Activated CD8-positive, alpha-beta memory T cell treated with anti-CD3 and anti-CD28 coated beads for 1 hour (primary cell): Measurements from ENCODE around the gene EEFSEC.

Experiments
- DNase-seq, 2 donors: peaks; one replicate each; pipeline ENCODE4 v3.0.0-alpha.2; 2020; ENCODE audit warnings: low read depth in 1 of 2; ENCODE audit errors: extremely low read depth in 1 of 2

EEFSEC gene

DNA sequence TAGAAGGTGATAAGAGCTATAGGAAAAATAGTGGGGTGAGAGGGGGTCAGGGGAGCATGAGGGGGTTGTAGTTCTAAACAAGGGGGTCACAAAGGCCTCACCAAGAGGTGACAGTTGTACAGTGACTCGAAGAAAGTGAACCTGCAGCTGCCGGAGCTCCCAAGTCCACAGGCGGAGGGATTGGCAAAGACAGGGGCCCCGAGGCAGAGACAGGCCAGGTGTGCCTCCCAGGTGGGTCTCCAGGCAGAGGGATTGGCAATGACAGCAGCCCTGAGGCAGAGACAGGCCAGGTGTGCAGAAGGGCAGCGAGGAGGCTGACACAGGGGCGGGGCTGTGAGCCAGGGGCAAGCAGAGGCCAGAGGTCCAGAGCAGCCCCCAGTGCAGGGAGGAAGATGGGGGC, 249.7 kb downstream of the EEFSEC start:
- DNase-seq, result no peak

DNA sequence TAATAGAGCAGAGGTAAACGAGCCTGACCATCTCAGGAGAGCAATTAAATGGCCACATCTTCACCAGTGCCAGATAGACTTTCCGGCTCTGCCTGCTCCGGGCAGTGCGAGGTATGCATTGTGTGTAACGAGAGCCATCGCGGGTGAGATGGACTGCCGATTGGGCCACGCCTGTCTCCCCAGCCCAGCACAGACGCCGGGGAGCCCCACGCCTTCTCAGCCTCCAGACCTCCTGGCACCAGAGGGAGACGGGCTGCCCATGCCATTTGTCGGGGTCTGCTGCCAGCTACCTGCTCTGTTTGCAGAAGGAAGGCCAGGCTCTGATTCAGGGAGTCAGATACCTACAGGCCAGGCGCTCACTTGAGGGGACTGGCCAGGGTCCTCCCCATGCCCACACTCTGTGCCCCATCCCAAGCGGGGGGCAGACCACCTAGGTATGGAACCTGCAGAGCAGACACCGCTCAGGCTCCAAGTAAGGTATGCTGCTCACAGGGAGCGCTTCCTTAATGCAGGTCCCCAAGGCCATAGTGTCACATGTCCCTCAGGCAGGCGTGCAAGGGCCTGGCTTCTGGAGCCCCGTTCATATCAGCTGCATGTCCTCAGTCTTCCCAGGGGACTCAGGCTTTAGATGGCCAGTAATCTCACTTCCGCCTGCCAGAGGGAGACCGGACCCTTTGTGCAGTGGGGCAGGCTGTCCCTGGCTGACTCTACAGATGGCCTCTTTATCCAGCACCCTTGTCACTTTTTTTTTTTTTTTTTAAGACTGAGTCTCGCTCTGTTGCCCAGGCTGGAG, 251.2 kb downstream of the EEFSEC start:
- DNase-seq, result no peak

- no peak for DNase-seq
Measured at GRCh38 chr3:128405554-128406277, 252.4 kb downstream of the EEFSEC start.

- DNase-seq, result no peak
Measured at GRCh38 chr3:128407247-128407646, 254.0 kb downstream of the EEFSEC start.

- DNase-seq, result no peak
Measured at GRCh38 chr3:128408012-128408692, 254.9 kb downstream of the EEFSEC start.

DNA sequence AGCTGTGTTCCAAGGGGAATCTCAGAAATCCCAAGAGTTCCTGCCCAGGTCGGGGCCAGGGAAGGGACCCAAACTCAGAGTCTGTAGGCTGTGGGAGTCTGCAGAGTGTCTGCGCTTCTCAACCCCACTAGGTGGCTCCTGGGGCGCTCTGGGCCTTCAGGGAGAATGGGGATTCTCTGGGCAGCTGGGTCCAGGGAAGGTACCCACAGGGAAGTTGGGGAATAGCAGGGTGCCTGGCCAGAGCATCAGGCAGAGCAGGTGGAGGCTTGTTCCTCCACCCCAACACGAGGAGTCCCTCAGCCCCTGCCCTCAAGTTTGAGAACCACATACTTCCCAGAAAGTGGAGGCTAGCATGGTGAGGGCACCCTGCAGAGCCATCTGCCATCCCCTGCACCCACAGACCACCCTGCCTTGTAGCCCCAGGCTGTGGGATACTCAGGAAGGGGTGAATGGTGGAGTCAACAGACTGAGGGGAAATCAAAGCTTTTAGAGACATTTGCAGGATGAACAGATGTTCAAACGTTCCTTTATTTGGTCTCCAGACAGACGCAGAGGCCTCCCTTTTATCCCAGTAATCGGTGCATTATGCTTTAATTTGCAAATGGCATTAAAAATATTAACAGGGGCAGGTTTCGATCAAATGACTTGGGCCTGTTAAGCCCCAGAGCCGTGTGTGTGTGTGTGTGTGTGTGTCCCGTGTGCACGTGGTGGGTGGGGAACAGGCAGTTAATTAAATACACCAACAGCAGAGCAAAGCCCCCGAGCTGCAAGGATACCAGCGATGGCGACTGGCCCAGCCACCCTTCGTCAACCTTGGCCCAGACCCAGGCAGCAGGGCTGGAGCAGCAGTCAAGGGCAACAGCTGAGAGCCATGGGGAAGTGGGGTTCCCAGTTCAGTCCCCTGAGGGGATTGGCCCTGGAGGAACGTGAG, 255.7 kb downstream of the EEFSEC start:
- no peak for DNase-seq

GRCh38 chr3:128409624-128410581, 256.6 kb downstream of the EEFSEC start:
- no peak for DNase-seq

DNA sequence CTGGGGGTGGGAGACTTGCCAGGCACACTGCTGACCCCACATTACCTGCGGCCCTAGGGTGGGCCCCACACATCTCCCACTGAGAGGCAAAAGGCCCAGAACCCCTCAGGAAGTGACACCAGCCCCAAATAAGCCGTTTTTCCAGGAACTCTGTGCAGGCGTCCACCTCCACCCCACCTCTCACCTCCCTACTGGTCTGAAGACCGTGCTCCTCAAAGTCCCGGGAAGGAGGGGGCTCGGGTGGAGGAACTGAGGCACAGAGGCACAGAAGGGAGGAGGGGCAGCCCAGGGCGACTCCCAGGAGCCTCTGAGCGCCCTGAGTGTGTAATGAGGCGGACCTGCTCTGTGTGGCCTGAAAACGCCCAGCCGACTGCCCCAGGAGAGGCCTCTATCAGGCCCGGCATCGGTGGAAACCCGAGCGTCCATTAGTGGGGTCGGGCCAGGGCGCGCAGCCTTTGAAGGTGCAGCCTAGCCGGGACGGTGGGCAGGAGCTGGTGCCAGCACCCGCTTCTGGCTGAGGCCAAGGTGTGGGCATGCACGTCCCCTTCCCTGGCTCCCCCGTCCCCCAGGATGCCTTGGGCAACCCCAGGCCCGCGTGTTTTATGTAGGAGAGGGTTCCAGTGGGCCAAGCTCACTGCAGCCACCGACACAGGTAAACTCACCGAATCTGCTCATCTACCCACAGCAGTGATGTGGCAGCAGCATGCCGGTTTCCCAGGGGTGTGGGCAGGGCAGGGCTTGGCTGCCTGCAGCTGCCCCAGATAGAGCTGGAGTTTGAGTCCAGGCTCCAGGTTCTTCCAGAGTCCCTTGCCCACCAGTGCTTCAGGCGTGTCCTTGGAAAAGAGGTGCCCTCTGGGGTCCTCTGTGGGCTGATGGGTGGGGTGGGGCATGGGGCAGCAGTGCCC, 257.6 kb downstream of the EEFSEC start:
- DNase-seq, result no peak

GRCh38 chr3:128411574-128412064, 258.3 kb downstream of the EEFSEC start:
- DNase-seq, result no peak

DNA sequence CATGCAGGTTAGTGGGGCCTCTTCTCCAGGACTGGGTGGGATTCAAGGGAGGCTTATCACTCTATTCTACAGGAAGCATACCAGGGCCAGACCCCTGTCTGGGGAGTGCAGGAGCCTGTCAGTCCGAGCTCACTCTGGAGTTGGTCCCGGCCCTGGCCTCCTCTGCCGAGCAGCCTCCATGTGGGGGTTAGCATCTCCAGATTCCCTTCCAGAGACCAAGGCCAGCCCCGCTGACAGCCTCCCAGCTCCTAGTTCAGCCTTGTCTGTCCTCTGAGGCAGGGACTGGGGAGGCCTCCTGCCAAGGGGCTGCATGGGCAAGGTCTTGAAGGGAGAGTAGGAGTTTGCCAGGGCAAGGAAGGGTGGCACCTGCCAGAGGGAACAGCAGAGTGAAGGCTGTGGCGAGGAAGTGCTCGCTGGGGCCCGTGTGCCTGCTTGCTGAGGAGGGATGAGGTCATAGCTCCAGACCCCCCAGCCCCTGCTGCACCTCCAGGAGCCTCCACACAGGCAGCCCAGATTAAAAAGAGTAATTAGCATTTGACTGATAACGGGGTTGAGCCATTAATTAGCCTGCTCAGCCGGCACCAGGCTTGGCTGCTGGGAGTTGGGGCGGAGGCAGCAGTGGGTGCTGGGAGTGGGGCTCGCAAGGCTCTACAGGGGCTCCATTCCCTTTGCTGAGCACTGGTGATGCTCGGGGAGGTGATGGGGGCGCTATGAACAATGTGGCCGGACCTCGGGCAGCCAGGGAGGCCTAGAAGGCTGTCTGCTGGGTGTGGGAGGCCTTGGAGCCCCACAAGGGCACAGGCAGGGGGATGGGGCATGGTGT, 259.1 kb downstream of the EEFSEC start:
- DNase-seq, result no peak

GRCh38 chr3:128413003-128413370, 259.7 kb downstream of the EEFSEC start:
- DNase-seq, result no peak

- DNase-seq, result no peak
Measured at GRCh38 chr3:128413413-128414205, 260.3 kb downstream of the EEFSEC start.

- DNase-seq, result no peak
Measured at GRCh38 chr3:128415200-128415772, 262.0 kb downstream of the EEFSEC start.

GRCh38 chr3:128415773-128416577, 262.7 kb downstream of the EEFSEC start:
- DNase-seq, result no peak

GRCh38 chr3:128416578-128417211, 263.4 kb downstream of the EEFSEC start:
- DNase-seq, result no peak
